Right atrium auricular region (tissue), 2 donors: ENCODE measurements around the gene KIAA1958. TPM values are rescaled to one million over a fixed set of nuclear protein-coding genes. Genes with fewer than 3 reads are reported as not detected.
"Not testable (repeated sequence)": the region's sequence is repeated elsewhere in the genome, so short reads cannot be mapped to it uniquely, and the experiment has no call there.

Experiments used
- DNase-seq: peaks from one replicate; pipeline ENCODE4 v3.0.0-alpha.2; 2019; ENCODE audit warnings: low spot score
- H3K27ac ChIP-seq, 2 donors: fragments of 200-600 bp; sonication (generic); 1 replicate in 1 of 2; 2 replicates in 1 of 2; pipeline ENCODE4 v1.5.1; 2016 to 2019
- H3K27me3 ChIP-seq, 2 donors: fragments of 200-600 bp; sonication (generic); one replicate each; pipeline versions ENCODE4 v1.5.1 to v1.6.0; 2017 to 2019
- H3K36me3 ChIP-seq: fragments of 200-600 bp; sonication (generic); one replicate; pipeline ENCODE4 v1.5.1; 2016
- H3K4me1 ChIP-seq, 2 donors: fragments of 200-600 bp; sonication (generic); one replicate each; pipeline versions ENCODE4 v1.5.1 to v1.6.0; 2017 to 2019
- H3K4me3 ChIP-seq, 2 donors: fragments of 200-600 bp; sonication (generic); 1 replicate in 1 of 2; 2 replicates in 1 of 2; pipeline ENCODE4 v1.5.1; 2017 to 2019; ENCODE audit warnings: mild to moderate bottlenecking in 1 of 2, moderate library complexity in 1 of 2
- H3K9me3 ChIP-seq, 2 donors: fragments of 200-600 bp; sonication (generic); one replicate each; pipeline ENCODE4 v1.5.1; 2019
- total RNA-seq, 2 donors: library from RNA; depleted of rRNA; stranded (reverse); fragments of >200 nt; gene quantifications; one replicate each; pipeline ENCODE4 v1.1.0, GENCODE V29; 2016
- TF ChIP-seq, protein P1 (sequence below), 2 donors: fragments of 200-600 bp; sonication (generic); IDR thresholded peaks; one replicate each; pipeline ENCODE4 v1.5.1; 2019; ENCODE audit warnings: antibody characterized with exemption in 2 of 2

Gene KIAA1958
- total RNA-seq, 2 donors from 2014 or later: 1.9 to 4.1 TPM

DNA sequence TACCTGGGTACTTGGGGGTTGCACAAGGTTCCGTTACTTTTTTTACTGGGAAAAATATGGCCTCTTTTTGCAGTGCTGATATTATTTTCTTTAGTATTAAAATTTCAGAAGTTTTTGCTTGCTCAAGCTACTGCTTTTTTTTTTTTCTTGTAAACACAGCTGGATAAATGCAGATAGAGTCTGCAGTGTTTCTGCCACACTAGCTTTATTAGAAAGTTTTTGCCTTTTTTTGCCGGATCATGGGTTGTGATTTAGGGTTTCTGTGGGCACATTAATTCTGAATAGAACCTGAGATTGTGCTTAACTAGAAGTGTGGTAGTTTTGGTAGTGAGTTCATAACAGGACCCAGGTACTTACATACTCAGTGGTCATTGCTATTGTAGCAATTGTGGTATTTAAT is 19.9 kb downstream of the KIAA1958 start:
- DNase-seq: no peak
- H3K4me1 ChIP-seq: peaks cover 0 to 7% of the 10 kb centered on the region in 2 donors
- H3K36me3 ChIP-seq: no peaks in the 10 kb centered on the region
- H3K27me3 ChIP-seq: no peaks in the 10 kb centered on the region
- TF ChIP-seq, protein P1, sequence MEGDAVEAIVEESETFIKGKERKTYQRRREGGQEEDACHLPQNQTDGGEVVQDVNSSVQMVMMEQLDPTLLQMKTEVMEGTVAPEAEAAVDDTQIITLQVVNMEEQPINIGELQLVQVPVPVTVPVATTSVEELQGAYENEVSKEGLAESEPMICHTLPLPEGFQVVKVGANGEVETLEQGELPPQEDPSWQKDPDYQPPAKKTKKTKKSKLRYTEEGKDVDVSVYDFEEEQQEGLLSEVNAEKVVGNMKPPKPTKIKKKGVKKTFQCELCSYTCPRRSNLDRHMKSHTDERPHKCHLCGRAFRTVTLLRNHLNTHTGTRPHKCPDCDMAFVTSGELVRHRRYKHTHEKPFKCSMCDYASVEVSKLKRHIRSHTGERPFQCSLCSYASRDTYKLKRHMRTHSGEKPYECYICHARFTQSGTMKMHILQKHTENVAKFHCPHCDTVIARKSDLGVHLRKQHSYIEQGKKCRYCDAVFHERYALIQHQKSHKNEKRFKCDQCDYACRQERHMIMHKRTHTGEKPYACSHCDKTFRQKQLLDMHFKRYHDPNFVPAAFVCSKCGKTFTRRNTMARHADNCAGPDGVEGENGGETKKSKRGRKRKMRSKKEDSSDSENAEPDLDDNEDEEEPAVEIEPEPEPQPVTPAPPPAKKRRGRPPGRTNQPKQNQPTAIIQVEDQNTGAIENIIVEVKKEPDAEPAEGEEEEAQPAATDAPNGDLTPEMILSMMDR (IDR thresholded peaks at IDR 0.05): no peak
- H3K4me3 ChIP-seq: no peak overlapping the region
- no peaks in the 10 kb centered on the region for H3K9me3 ChIP-seq
- H3K27ac ChIP-seq: no peak overlapping the region

DNA sequence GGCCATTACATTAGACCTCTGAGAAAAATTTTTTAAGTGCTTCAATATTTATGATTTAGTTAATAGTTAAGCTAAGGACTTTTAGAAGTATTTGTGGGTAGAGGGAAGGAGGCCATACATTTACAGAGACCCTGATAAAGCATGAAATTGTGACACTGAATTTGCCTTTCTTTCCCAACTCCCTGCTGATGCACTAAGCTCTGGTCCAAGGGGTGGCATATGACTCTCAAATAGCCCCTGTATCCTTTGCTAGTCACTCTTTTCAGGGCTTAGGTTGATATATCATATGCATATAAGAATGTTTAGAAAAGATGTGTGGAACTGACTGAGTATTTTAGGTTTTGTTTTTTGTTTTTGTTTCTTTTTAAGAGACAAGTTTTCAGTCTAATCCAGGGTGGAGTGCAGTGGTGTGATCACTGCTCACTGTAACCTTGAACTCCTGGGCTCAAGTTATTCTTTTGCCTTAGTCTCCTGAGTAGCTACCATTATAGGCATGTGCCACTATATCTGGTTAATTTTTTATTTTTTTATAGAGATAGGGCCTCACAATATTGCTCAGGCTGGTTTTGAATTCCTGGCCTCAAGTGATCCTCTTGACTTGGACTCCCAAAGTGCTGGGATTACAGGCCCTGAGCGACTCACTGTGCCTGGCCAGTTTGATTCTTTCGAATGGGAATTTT is 20.5 kb downstream of the KIAA1958 start:
- H3K27ac ChIP-seq: no peak overlapping the region
- H3K36me3 ChIP-seq: no peaks in the 10 kb centered on the region
- DNase-seq: no peak
- TF ChIP-seq, protein P1 (IDR thresholded peaks at IDR 0.05): no peak
- H3K9me3 ChIP-seq: no peaks in the 10 kb centered on the region
- no peaks in the 10 kb centered on the region for H3K27me3 ChIP-seq
- H3K4me1 ChIP-seq: peaks cover 0 to 7% of the 10 kb centered on the region in 2 donors
- H3K4me3 ChIP-seq: no peak overlapping the region

- no peaks in the 10 kb centered on the region for H3K36me3 ChIP-seq
- H3K9me3 ChIP-seq: no peaks in the 10 kb centered on the region
- DNase-seq: no peak
- H3K27me3 ChIP-seq: no peaks in the 10 kb centered on the region
- TF ChIP-seq, protein P1 (IDR thresholded peaks at IDR 0.05): no peak
- H3K27ac ChIP-seq: no peak overlapping the region
- no peak overlapping the region for H3K4me3 ChIP-seq
- peaks cover 0 to 7% of the 10 kb centered on the region in 2 donors for H3K4me1 ChIP-seq
Measured at GRCh38 chr9:112508377-112508776, 21.8 kb downstream of the KIAA1958 start.

DNA sequence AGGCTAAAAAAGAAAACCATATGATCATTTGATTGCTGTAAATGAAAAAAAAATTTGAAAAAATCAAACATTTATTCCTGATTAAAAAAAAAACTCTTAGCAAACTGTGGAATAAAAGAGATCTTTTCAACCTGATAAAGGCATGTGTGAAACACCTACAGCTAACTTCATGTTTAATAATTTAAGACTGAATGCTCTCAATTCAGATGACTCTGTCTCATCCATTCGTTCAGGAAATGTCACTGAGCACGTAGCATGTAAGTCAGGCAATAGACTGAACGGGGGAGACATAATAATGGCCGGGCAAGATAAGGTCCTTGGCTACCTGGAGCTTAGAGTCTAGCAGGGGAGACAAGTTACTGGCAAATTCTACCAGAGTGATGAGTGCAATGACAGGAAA is 25.8 kb downstream of the KIAA1958 start:
- H3K27me3 ChIP-seq, H3K4me3 ChIP-seq, DNase-seq, H3K4me1 ChIP-seq, H3K9me3 ChIP-seq, H3K27ac ChIP-seq, H3K36me3 ChIP-seq: not testable (repeated sequence)

DNA sequence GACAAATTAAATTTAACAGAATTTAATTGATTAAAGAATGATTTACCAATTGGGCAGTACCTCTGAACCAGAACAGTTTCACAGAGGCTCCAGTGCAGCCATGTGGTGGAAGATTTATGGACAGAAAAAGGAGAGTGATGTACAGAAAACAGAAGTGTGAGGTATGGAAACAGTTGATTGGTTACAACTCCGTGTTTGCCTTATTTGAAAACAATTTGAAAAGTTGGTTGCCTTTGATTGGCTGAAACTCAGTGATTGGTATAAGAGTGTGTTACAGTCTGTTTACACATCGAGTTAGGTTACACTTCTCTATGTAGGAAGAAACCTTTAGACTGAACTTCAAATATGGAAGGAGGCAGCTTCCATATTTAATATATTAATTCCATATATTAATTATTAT is 30.1 kb downstream of the KIAA1958 start:
- H3K36me3 ChIP-seq: no peaks in the 10 kb centered on the region
- TF ChIP-seq, protein P1 (IDR thresholded peaks at IDR 0.05): no peak
- DNase-seq: no peak
- no peak overlapping the region for H3K4me3 ChIP-seq
- no peaks in the 10 kb centered on the region for H3K9me3 ChIP-seq
- H3K4me1 ChIP-seq: no peaks in the 10 kb centered on the region
- H3K27ac ChIP-seq: no peak overlapping the region
- no peaks in the 10 kb centered on the region for H3K27me3 ChIP-seq

DNA sequence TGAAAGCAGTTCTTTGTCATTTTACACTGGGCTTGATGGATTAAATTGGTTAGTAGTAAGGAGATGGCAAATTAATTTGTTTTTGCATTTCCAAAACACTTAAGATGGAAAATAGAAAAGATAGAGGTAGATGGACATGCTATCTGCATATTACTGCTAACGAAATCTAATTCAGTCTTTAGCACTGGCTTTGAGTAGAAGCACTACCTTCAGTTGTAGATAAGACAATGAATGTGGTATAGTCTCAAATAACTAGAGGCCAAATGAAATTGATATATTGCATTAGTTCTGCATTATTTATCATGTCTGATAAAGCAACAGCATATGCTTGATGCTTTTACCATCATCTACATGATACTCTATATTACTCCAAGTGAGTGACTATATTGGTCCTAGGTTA is 33.4 kb downstream of the KIAA1958 start:
- Histone ChIP-seq H3K9me3 (no peaks in the 10 kb centered on the region), H3K36me3 (no peaks in the 10 kb centered on the region), H3K27me3 (no peaks in the 10 kb centered on the region), H3K27ac (no peak overlapping the region), H3K4me1 (no peaks in the 10 kb centered on the region), H3K4me3 (no peak overlapping the region)
- TF ChIP-seq, protein P1 (IDR thresholded peaks at IDR 0.05): no peak
- DNase-seq: no peak
